Liver (tissue), 9 donors: ENCODE results near the gene ZBTB38. TPM values are rescaled to one million over a fixed set of nuclear protein-coding genes. Genes with fewer than 3 reads are reported as not detected.

Source experiments
- DNase-seq: peaks from one replicate; pipeline ENCODE4 v3.0.0-alpha.2; 2017; ENCODE audit warnings: low spot score
- H3K27ac ChIP-seq, 2 donors: one replicate each; pipeline ENCODE4 v1.7.0; 2013; ENCODE audit warnings: inconsistent platforms in 2 of 2, low read length in 2 of 2, control low read depth in 1 of 2, low read depth in 1 of 2, mild to moderate bottlenecking in 1 of 2
- H3K27me3 ChIP-seq, 4 donors: one replicate each; pipeline versions ENCODE4 v1.6.1 to v1.7.0; 2013; ENCODE audit warnings: low read length in 3 of 4, inconsistent platforms in 1 of 4, mild to moderate bottlenecking in 1 of 4, moderate library complexity in 1 of 4; ENCODE audit not compliant: control insufficient read depth in 4 of 4, insufficient read depth in 4 of 4
- H3K36me3 ChIP-seq, 4 donors: one replicate each; pipeline versions ENCODE4 v1.6.1 to v1.7.0; 2013; ENCODE audit warnings: low read length in 3 of 4, mild to moderate bottlenecking in 3 of 4, low read depth in 1 of 4, moderate library complexity in 1 of 4; ENCODE audit not compliant: control insufficient read depth in 4 of 4, insufficient read depth in 3 of 4
- H3K4me1 ChIP-seq, 4 donors: one replicate each; pipeline versions ENCODE4 v1.6.1 to v1.7.0; 2013; ENCODE audit warnings: low read length in 3 of 4, mild to moderate bottlenecking in 3 of 4, moderate library complexity in 1 of 4; ENCODE audit not compliant: control insufficient read depth in 4 of 4, insufficient read depth in 4 of 4
- H3K4me3 ChIP-seq, 3 donors: one replicate each; pipeline versions ENCODE4 v1.6.1 to v1.7.0; 2013; ENCODE audit warnings: low read length in 3 of 3, control low read depth in 1 of 3, low read depth in 1 of 3, mild to moderate bottlenecking in 1 of 3
- H3K9ac ChIP-seq, 2 donors: one replicate each; pipeline ENCODE4 v1.7.0; 2013; ENCODE audit warnings: low read length in 2 of 2, mild to moderate bottlenecking in 2 of 2, moderate library complexity in 2 of 2, control low read depth in 1 of 2, low read depth in 1 of 2
- H3K9me3 ChIP-seq, 4 donors: one replicate each; pipeline versions ENCODE4 v1.6.1 to v1.7.0; 2013; ENCODE audit warnings: low read length in 3 of 4; ENCODE audit not compliant: control insufficient read depth in 4 of 4
- FOXA1 ChIP-seq: IDR thresholded peaks from 2 replicates; pipeline ENCODE4 v1.6.1; 2016; ENCODE audit warnings: antibody characterized with exemption
- FOXA2 ChIP-seq: IDR thresholded peaks from 2 replicates; pipeline ENCODE4 v1.6.1; 2016; ENCODE audit warnings: antibody characterized with exemption
- GABPA ChIP-seq, 2 donors: IDR thresholded peaks in 1 of 2; conservative IDR thresholded peaks in 1 of 2; 2 replicates each; pipeline ENCODE4 v1.6.1; 2016; ENCODE audit warnings: antibody characterized with exemption in 2 of 2, mild to moderate bottlenecking in 1 of 2, moderate library complexity in 1 of 2
- HNF4A ChIP-seq, 2 donors: conservative IDR thresholded peaks; 2 replicates each; pipeline ENCODE4 v1.6.1; 2016; ENCODE audit warnings: antibody characterized with exemption in 2 of 2, mild to moderate bottlenecking in 2 of 2
- HNF4G ChIP-seq: IDR thresholded peaks from 2 replicates; pipeline ENCODE4 v1.6.1; 2016; ENCODE audit warnings: antibody characterized with exemption
- YY1 ChIP-seq: IDR thresholded peaks from 2 replicates; pipeline ENCODE4 v1.6.1; 2016; ENCODE audit warnings: antibody characterized with exemption, mild to moderate bottlenecking
- WGBS: extraction: QIAGEN DNeasy Blood & Tissue Kit; methylation state at CpG from one replicate; pipeline ENCODE4 v1.1.7; 2013; 5-methylcytosine and 5-hydroxymethylcytosine counted together
- polyA plus RNA-seq, 2 donors: library from polyadenylated mRNA; stranded (reverse) in 1 of 2; unstranded in 1 of 2; fragments of 200-250 nt in 1 of 2; fragments of >200 nt in 1 of 2; fragmentation: Nextera tagmentation in 1 of 2; extraction: Ambion mirVana in 1 of 2; gene quantifications; one replicate each; pipeline versions ENCODE4 v1.2.1 to v1.2.3, GENCODE V29; 2013 to 2015
- total RNA-seq, 2 donors: library from RNA; depleted of rRNA; stranded (reverse); fragments of >200 nt; gene quantifications; one replicate each; pipeline ENCODE4 v1.2.3, GENCODE V29; 2014
- TF ChIP-seq, protein P1 (sequence below): fragments of 150-350 bp; IDR thresholded peaks from 2 replicates; pipeline ENCODE4 v1.5.1; 2017; ENCODE audit warnings: improper control_type of control experiment, low read depth, low read length; ENCODE audit not compliant: missing input control
- TF ChIP-seq, protein P2 (sequence below): IDR thresholded peaks from 2 replicates; pipeline ENCODE4 v1.6.1; 2016; ENCODE audit warnings: antibody characterized with exemption
- TF ChIP-seq, protein P3 (sequence below): IDR thresholded peaks from 2 replicates; pipeline ENCODE4 v1.6.1; 2016; ENCODE audit warnings: antibody characterized with exemption, mild to moderate bottlenecking
- TF ChIP-seq, protein P4 (sequence below): IDR thresholded peaks from 2 replicates; pipeline ENCODE4 v1.6.1; 2016; ENCODE audit warnings: antibody characterized with exemption
- donor health status: healthy.
- donor health status: healthy.
- donor health status: healthy.
- donor health status: healthy.
- donor health status: healthy.

ZBTB38 gene
- total and polyA plus RNA-seq, 4 donors, result 9.5 to 57.3 (median 19.5) TPM

DNA sequence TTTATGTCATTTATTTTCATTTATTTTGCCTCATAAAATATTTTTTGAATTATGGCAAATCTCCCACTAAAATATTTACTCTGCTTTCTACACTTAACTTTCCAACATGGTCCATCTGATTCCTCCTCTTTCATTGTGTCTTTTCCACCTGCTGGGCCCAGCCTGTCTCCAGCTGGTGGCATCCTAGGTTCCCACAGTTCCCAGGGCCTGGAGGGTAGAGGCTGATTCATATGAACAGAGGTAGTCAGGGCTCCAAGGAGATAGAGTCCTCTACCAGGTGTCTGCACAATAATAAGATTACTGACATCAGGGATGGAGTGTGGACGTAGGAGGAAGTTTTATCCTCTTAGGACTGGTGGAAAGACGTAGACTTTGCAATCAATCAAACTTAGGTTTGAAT, 14.3 kb downstream of the ZBTB38 start (continued):
- TF ChIP-seq, protein P1, sequence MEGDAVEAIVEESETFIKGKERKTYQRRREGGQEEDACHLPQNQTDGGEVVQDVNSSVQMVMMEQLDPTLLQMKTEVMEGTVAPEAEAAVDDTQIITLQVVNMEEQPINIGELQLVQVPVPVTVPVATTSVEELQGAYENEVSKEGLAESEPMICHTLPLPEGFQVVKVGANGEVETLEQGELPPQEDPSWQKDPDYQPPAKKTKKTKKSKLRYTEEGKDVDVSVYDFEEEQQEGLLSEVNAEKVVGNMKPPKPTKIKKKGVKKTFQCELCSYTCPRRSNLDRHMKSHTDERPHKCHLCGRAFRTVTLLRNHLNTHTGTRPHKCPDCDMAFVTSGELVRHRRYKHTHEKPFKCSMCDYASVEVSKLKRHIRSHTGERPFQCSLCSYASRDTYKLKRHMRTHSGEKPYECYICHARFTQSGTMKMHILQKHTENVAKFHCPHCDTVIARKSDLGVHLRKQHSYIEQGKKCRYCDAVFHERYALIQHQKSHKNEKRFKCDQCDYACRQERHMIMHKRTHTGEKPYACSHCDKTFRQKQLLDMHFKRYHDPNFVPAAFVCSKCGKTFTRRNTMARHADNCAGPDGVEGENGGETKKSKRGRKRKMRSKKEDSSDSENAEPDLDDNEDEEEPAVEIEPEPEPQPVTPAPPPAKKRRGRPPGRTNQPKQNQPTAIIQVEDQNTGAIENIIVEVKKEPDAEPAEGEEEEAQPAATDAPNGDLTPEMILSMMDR, result no peak
- TF ChIP-seq, protein P2, sequence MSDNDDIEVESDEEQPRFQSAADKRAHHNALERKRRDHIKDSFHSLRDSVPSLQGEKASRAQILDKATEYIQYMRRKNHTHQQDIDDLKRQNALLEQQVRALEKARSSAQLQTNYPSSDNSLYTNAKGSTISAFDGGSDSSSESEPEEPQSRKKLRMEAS, result no peak
- TF ChIP-seq GABPA (IDR thresholded peaks at IDR 0.05 in 1 of 2, conservative IDR thresholded peaks at IDR 0.05 in 1 of 2) (no peak), HNF4A (conservative IDR thresholded peaks at IDR 0.05) (no peak), FOXA1 (no peak), FOXA2 (no peak), YY1 (no peak)

DNA sequence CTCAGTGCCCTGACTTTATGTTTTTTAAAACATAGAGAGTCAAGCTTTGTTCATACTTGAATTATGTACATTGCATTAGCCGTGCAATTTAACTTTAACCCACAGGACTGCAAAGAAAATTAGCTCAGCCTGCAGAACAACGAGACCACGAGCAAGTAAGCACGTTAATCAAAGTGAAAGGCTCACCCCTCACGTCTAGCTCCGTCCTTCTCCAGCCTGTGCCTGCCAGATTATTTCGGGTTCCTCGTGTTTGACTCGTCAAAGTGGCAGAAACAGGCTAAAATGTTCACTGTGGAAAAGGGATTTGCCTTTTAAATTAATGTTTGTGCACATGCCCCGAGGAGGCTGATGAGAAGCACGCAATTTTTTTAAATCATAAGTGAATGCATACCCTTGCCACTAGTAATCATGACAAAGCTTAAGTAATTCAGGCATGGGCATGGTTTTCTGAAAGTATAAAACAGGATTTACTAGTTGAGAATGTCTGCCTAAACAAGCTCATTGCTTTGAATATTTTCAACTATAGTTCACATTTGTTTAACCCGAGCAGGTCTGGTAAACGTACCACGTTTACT, 15.3 kb downstream of the ZBTB38 start:
- no peaks in the 10 kb centered on the region for H3K27me3 ChIP-seq
- 80% methylated on average over 14 of the region's 14 CpGs for WGBS
- no peak overlapping the region for H3K4me3 ChIP-seq
- H3K36me3 ChIP-seq, result no peaks in the 10 kb centered on the region
- no peak overlapping the region for H3K9ac ChIP-seq
- peaks cover 0 to 4% (median 3%) of the 10 kb centered on the region in 4 donors for H3K4me1 ChIP-seq
- TF ChIP-seq, protein P3, sequence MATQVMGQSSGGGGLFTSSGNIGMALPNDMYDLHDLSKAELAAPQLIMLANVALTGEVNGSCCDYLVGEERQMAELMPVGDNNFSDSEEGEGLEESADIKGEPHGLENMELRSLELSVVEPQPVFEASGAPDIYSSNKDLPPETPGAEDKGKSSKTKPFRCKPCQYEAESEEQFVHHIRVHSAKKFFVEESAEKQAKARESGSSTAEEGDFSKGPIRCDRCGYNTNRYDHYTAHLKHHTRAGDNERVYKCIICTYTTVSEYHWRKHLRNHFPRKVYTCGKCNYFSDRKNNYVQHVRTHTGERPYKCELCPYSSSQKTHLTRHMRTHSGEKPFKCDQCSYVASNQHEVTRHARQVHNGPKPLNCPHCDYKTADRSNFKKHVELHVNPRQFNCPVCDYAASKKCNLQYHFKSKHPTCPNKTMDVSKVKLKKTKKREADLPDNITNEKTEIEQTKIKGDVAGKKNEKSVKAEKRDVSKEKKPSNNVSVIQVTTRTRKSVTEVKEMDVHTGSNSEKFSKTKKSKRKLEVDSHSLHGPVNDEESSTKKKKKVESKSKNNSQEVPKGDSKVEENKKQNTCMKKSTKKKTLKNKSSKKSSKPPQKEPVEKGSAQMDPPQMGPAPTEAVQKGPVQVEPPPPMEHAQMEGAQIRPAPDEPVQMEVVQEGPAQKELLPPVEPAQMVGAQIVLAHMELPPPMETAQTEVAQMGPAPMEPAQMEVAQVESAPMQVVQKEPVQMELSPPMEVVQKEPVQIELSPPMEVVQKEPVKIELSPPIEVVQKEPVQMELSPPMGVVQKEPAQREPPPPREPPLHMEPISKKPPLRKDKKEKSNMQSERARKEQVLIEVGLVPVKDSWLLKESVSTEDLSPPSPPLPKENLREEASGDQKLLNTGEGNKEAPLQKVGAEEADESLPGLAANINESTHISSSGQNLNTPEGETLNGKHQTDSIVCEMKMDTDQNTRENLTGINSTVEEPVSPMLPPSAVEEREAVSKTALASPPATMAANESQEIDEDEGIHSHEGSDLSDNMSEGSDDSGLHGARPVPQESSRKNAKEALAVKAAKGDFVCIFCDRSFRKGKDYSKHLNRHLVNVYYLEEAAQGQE, result no peak
- TF ChIP-seq, protein P2, result no peak
- no peak for TF ChIP-seq YY1
- TF ChIP-seq HNF4G, result no peak
- TF ChIP-seq, protein P1, result no peak
- TF ChIP-seq, protein P4, sequence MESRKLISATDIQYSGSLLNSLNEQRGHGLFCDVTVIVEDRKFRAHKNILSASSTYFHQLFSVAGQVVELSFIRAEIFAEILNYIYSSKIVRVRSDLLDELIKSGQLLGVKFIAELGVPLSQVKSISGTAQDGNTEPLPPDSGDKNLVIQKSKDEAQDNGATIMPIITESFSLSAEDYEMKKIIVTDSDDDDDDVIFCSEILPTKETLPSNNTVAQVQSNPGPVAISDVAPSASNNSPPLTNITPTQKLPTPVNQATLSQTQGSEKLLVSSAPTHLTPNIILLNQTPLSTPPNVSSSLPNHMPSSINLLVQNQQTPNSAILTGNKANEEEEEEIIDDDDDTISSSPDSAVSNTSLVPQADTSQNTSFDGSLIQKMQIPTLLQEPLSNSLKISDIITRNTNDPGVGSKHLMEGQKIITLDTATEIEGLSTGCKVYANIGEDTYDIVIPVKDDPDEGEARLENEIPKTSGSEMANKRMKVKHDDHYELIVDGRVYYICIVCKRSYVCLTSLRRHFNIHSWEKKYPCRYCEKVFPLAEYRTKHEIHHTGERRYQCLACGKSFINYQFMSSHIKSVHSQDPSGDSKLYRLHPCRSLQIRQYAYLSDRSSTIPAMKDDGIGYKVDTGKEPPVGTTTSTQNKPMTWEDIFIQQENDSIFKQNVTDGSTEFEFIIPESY, result no peak
- no peak overlapping the region for H3K27ac ChIP-seq
- DNase-seq, result no peak
- H3K9me3 ChIP-seq, result no peaks in the 10 kb centered on the region
